HFFc6 (cell line): ENCODE results near the gene GSDMA. TPM values are rescaled to one million over a fixed set of nuclear protein-coding genes. Genes with fewer than 3 reads are reported as not detected.
A peak's percentile ranks its signal among the peaks of the same experiment; 100 is the strongest.

Experiments used
- DNase-seq: peaks from one replicate; pipeline ENCODE4 v3.0.0-alpha.2; 2018
- H3K27ac Mint-ChIP-seq: 2 replicates; pipeline ENCODE4 v1.8.0; 2020; ENCODE audit warnings: mild to moderate bottlenecking, mixed read lengths
- H3K27me3 Mint-ChIP-seq: 2 replicates; pipeline ENCODE4 v1.8.0; 2021; ENCODE audit warnings: mild to moderate bottlenecking, moderate library complexity, mixed read lengths; ENCODE audit not compliant: insufficient read depth
- H3K36me3 Mint-ChIP-seq: 2 replicates; pipeline ENCODE4 v1.8.0; 2021; ENCODE audit warnings: low read depth, mixed read lengths
- H3K4me1 Mint-ChIP-seq: 2 replicates; pipeline ENCODE4 v1.8.0; 2020; ENCODE audit warnings: low read depth, mixed read lengths
- H3K4me3 Mint-ChIP-seq: 2 replicates; pipeline ENCODE4 v1.8.0; 2020; ENCODE audit warnings: mild to moderate bottlenecking, moderate library complexity, mixed read lengths
- H3K9me3 Mint-ChIP-seq: 2 replicates; pipeline ENCODE4 v1.8.0; 2020; ENCODE audit warnings: mild to moderate bottlenecking, mixed read lengths
- CTCF ChIP-seq: fragments of 200-600 bp; sonication (generic); IDR thresholded peaks from 2 replicates; pipeline ENCODE4 v1.5.0; 2021; ENCODE audit warnings: antibody characterized with exemption, mild to moderate bottlenecking
- total RNA-seq, 6 experiments: library from RNA; stranded (reverse); fragmentation: NEBNext Ultra II Directional; extraction: Animal tissue kit (Norgen Biotek cat#: 25700); gene quantifications; 2 replicates in 1 of 6; 3 replicates in 5 of 6; pipeline ENCODE4 v1.2.3, GENCODE V29; 2021

The GSDMA gene
- total RNA-seq, 6 experiments from 2014 or later, result 0.11 to 0.43 (median 0.36) TPM

GRCh38 chr17:40022961-40023541, 60.2 kb downstream of the GSDMA start:
- no peak for DNase-seq
- no peaks in the 10 kb centered on the region for H3K9me3 Mint-ChIP-seq
- no peaks in the 10 kb centered on the region; the same call in 1 of the 2 replicates for H3K27me3 Mint-ChIP-seq
- H3K4me1 Mint-ChIP-seq, result peaks cover 85% of the 10 kb centered on the region
- peak overlapping the region; percentile 98; the same call in 1 of the 2 replicates for H3K27ac Mint-ChIP-seq
- H3K4me3 Mint-ChIP-seq, result no peak overlapping the region
- peaks cover 28% of the 10 kb centered on the region for H3K36me3 Mint-ChIP-seq
- no peak for TF ChIP-seq CTCF

- peak overlapping the region; percentile 54; the same call in 1 of the 2 replicates for H3K27ac Mint-ChIP-seq
- no peak for TF ChIP-seq CTCF
- H3K4me3 Mint-ChIP-seq, result no peak overlapping the region
- peaks cover 78% of the 10 kb centered on the region for H3K4me1 Mint-ChIP-seq
- DNase-seq, result no peak
- peaks cover 31% of the 10 kb centered on the region for H3K36me3 Mint-ChIP-seq
- H3K9me3 Mint-ChIP-seq, result no peaks in the 10 kb centered on the region
- no peaks in the 10 kb centered on the region; the same call in 1 of the 2 replicates for H3K27me3 Mint-ChIP-seq
Measured at GRCh38 chr17:40023590-40024292, 60.9 kb downstream of the GSDMA start.

GRCh38 chr17:40024901-40025300, 62.1 kb downstream of the GSDMA start:
- H3K27me3 Mint-ChIP-seq, result peaks cover 3% of the 10 kb centered on the region
- peaks cover 42% of the 10 kb centered on the region for H3K36me3 Mint-ChIP-seq
- peak; percentile 68 for DNase-seq
- H3K4me1 Mint-ChIP-seq, result peaks cover 67% of the 10 kb centered on the region
- no peaks in the 10 kb centered on the region for H3K9me3 Mint-ChIP-seq
- H3K27ac Mint-ChIP-seq, result peak overlapping the region; percentile 86
- no peak overlapping the region for H3K4me3 Mint-ChIP-seq
- no peak for TF ChIP-seq CTCF

- Mint-ChIP-seq H3K4me3 (0 out of 2 replicates have a peak overlapping the region, but pooled peaks have one; percentile 17), H3K9me3 (no peaks in the 10 kb centered on the region), H3K4me1 (peaks cover 61% of the 10 kb centered on the region), H3K27ac (peak overlapping the region; percentile 86), H3K27me3 (peaks cover 3% of the 10 kb centered on the region), H3K36me3 (peaks cover 42% of the 10 kb centered on the region)
- DNase-seq, result no peak
- TF ChIP-seq CTCF, result no peak
Measured at GRCh38 chr17:40025559-40025958, 62.8 kb downstream of the GSDMA start.

- peaks cover 55% of the 10 kb centered on the region for H3K4me1 Mint-ChIP-seq
- H3K27ac Mint-ChIP-seq, result peak overlapping the region; percentile 86
- H3K27me3 Mint-ChIP-seq, result peaks cover 3% of the 10 kb centered on the region
- H3K9me3 Mint-ChIP-seq, result no peaks in the 10 kb centered on the region
- no peak for TF ChIP-seq CTCF
- H3K4me3 Mint-ChIP-seq, result peak overlapping the region; percentile 17
- DNase-seq, result no peak
- peaks cover 42% of the 10 kb centered on the region for H3K36me3 Mint-ChIP-seq
Measured at GRCh38 chr17:40025991-40026815, 63.4 kb downstream of the GSDMA start.
